Jurkat, Clone E6-1 (cell line): ENCODE measurements around the gene DGKQ.

ENCODE experiments used
- DNase-seq: peaks from one replicate; pipeline ENCODE4 v3.0.0-alpha.2; 2011; ENCODE audit warnings: low read depth, low spot score
- H3K4me3 ChIP-seq: 2 replicates; pipeline ENCODE4 v1.5.1; 2011; ENCODE audit warnings: mild to moderate bottlenecking, low read length, control low read depth, moderate library complexity

DGKQ gene

GRCh38 chr4:997375-998071 is 24.2 kb upstream of the DGKQ start:
- DNase-seq: no peak
- H3K4me3 ChIP-seq: no peak overlapping the region

GRCh38 chr4:996997-997374 is 23.6 kb upstream of the DGKQ start:
- no peak for DNase-seq
- H3K4me3 ChIP-seq: no peak overlapping the region

- DNase-seq: no peak
Observed at GRCh38 chr4:996030-996996, 22.9 kb upstream of the DGKQ start.

GRCh38 chr4:995311-996026 is 22.1 kb upstream of the DGKQ start:
- DNase-seq: no peak
- no peak overlapping the region for H3K4me3 ChIP-seq

More at GRCh38 chr4:996030-996996, 22.9 kb upstream of the DGKQ start:
- H3K4me3 ChIP-seq: no peak overlapping the region

GRCh38 chr4:993111-994029 is 20.0 kb upstream of the DGKQ start, which contains the start of gene SLC26A1:
SLC26A1 (minus strand) TSS chr4:993404; CDS start chr4:991703, 1,701 bp downstream.
- H3K4me3 ChIP-seq: no peak within 1 kb of the TSS
- DNase-seq: no peak

GRCh38 chr4:992297-993110 is 19.1 kb upstream of the DGKQ start:
- no peak for DNase-seq
- no peak overlapping the region for H3K4me3 ChIP-seq

GRCh38 chr4:991451-992296 is 18.3 kb upstream of the DGKQ start:
- no peak overlapping the region for H3K4me3 ChIP-seq
- no peak for DNase-seq

GRCh38 chr4:990746-991367 is 17.5 kb upstream of the DGKQ start:
- DNase-seq: no peak
- no peak overlapping the region for H3K4me3 ChIP-seq

- H3K4me3 ChIP-seq: no peak overlapping the region
- no peak for DNase-seq
Observed at GRCh38 chr4:989722-990471, 16.5 kb upstream of the DGKQ start.

- DNase-seq: no peak
- H3K4me3 ChIP-seq: no peak overlapping the region
Observed at GRCh38 chr4:988726-989721, 15.7 kb upstream of the DGKQ start.

GRCh38 chr4:987624-988513 is 14.5 kb upstream of the DGKQ start:
- DNase-seq: no peak
- peak overlapping the region; percentile 56 for H3K4me3 ChIP-seq

- H3K4me3 ChIP-seq: peak within 1 kb of the TSS; percentile 56
- DNase-seq: peak; percentile 62
Observed at GRCh38 chr4:986879-987623, 13.7 kb upstream of the DGKQ start, which contains the start of gene IDUA. IDUA (plus strand) TSS chr4:987044; CDS start chr4:987085, 41 bp downstream.

- DNase-seq: peak; percentile 9
- peak overlapping the region; percentile 56 for H3K4me3 ChIP-seq
Observed at GRCh38 chr4:986428-986878, 13.1 kb upstream of the DGKQ start.
